DND-41 (cell line): ENCODE data around the gene TRIP13.
A peak's percentile ranks its signal among the peaks of the same experiment; 100 is the strongest.

ENCODE experiments used
- ATAC-seq: fragments of 200-7000 bp; cut with Tn5 transposase; 3 replicates; pipeline ENCODE4 v1.9.1; 2021; ENCODE audit warnings: low read depth; ENCODE audit not compliant: insufficient read depth
- DNase-seq: peaks from one replicate; pipeline ENCODE4 v3.0.0-alpha.2; 2020
- H2AFZ ChIP-seq: 2 replicates; pipeline ENCODE4 v1.6.0; 2012; ENCODE audit warnings: low read depth, low read length
- H3K27ac ChIP-seq: 2 replicates; pipeline ENCODE4 v1.5.1; 2012; ENCODE audit warnings: low read length, inconsistent platforms
- H3K27me3 ChIP-seq: fragments of 200-600 bp; sonication (generic); 2 replicates; pipeline ENCODE4 v1.6.0; 2012; ENCODE audit warnings: low read length, mild to moderate bottlenecking, inconsistent platforms; ENCODE audit not compliant: insufficient read depth, poor library complexity
- H3K36me3 ChIP-seq: 2 replicates; pipeline ENCODE4 v1.5.1; 2012; ENCODE audit warnings: low read length, inconsistent platforms; ENCODE audit not compliant: insufficient read depth
- H3K4me1 ChIP-seq: 2 replicates; pipeline ENCODE4 v1.5.1; 2012; ENCODE audit warnings: mild to moderate bottlenecking, low read length; ENCODE audit not compliant: insufficient read depth
- H3K4me2 ChIP-seq: 2 replicates; pipeline ENCODE4 v1.6.0; 2012; ENCODE audit warnings: mild to moderate bottlenecking, moderate library complexity, low read length, inconsistent platforms; ENCODE audit not compliant: insufficient read depth
- H3K4me3 ChIP-seq, 2 experiments: fragments of 200-600 bp in 1 of 2; shearing (Covaris generic) in 1 of 2; 2 replicates each; pipeline ENCODE4 v1.5.1; 2012 to 2016; ENCODE audit warnings: inconsistent platforms in 2 of 2, low read length in 2 of 2, mild to moderate bottlenecking in 2 of 2, low read depth in 1 of 2, moderate library complexity in 1 of 2
- H3K79me2 ChIP-seq: 2 replicates; pipeline ENCODE4 v1.6.0; 2012; ENCODE audit warnings: low read length, inconsistent platforms; ENCODE audit not compliant: insufficient read depth
- H3K9ac ChIP-seq: 2 replicates; pipeline ENCODE4 v1.6.0; 2012; ENCODE audit warnings: low read depth, mild to moderate bottlenecking, inconsistent platforms, low read length, moderate library complexity
- H3K9me3 ChIP-seq: 2 replicates; pipeline ENCODE4 v1.5.1; 2012; ENCODE audit warnings: low read length, moderate library complexity, mild to moderate bottlenecking, inconsistent platforms; ENCODE audit not compliant: insufficient read depth, severe bottlenecking
- H4K20me1 ChIP-seq: 2 replicates; pipeline ENCODE4 v1.6.0; 2012; ENCODE audit warnings: low read length; ENCODE audit not compliant: insufficient read depth
- CTCF ChIP-seq: IDR thresholded peaks from 2 replicates; pipeline ENCODE4 v1.5.1; 2012; ENCODE audit warnings: borderline replicate concordance, low read length, moderate library complexity, mild to moderate bottlenecking; ENCODE audit not compliant: poor library complexity, severe bottlenecking; ENCODE audit errors: extremely low read depth
- EZH2 ChIP-seq: IDR thresholded peaks from 3 replicates; pipeline ENCODE4 v1.6.1; 2012; ENCODE audit warnings: borderline replicate concordance, low read depth, mild to moderate bottlenecking, moderate library complexity, low read length, inconsistent platforms; ENCODE audit not compliant: severe bottlenecking

Gene TRIP13

DNA sequence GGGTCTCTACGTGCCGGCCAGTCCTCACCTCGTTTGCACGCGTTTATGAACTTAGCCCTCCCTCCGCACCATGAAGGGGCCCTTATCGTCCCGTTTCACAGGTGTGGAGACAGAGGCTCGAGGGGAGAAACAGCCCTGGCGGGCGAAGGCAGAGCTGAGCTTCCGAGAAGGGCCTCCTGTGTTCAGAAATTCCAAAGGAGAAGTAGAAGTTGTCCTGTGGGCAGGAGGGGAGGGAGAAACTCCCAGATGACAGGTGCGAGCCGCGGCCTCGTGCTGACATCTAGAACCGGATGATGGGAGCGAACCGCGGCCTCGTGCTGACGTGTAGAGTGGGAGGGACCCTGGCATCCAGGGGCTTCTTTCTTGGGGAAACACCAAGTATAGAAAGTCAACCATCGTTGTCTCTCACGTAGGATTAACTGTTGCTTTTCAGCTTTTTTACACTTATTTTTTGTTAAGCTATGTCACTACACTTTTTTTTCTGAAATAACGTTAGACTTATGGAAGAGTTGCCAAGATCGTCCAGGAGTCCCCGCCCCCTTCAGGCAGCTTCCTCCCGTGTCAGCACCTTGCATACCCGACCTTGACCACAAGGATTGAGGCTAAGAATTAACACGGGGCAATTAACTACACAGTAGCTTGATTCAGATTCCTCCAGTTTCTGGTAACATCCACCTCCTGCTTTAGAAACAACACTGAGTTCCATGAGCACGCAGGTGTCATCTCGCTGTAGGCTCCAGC, 73.1 kb downstream of the TRIP13 start:
- 0 out of 2 replicates have a peak overlapping the region, but pooled peaks have one; percentile 69 for H3K9ac ChIP-seq

GRCh38 chr5:966345-966710, 73.6 kb downstream of the TRIP13 start:
- no peak overlapping the region for H3K4me3 ChIP-seq
- DNase-seq (no peak), ATAC-seq (no peak)
- H3K79me2 ChIP-seq = no peaks in the 10 kb centered on the region
- H2AFZ ChIP-seq = no peak overlapping the region
- H3K9ac ChIP-seq = no peak overlapping the region
- H3K36me3 ChIP-seq = no peaks in the 10 kb centered on the region
- no peak overlapping the region for H3K4me2 ChIP-seq
- H3K4me1 ChIP-seq = peaks cover 80% of the 10 kb centered on the region
- no peaks in the 10 kb centered on the region for H3K27me3 ChIP-seq
- H3K27ac ChIP-seq = peak overlapping the region; percentile 97
- TF ChIP-seq EZH2 (no peak), CTCF (no peak)
- no peaks in the 10 kb centered on the region for H4K20me1 ChIP-seq
- H3K9me3 ChIP-seq = no peaks in the 10 kb centered on the region

More for the DNA sequence above, 73.1 kb downstream of the TRIP13 start:
- Histone ChIP-seq H2AFZ (no peak overlapping the region), H3K4me1 (peaks cover 85% of the 10 kb centered on the region), H3K4me2 (peak overlapping the region; percentile 68; the same call in 1 of the 2 replicates), H3K27me3 (no peaks in the 10 kb centered on the region), H4K20me1 (no peaks in the 10 kb centered on the region), H3K27ac (peak overlapping the region; percentile 97), H3K79me2 (no peaks in the 10 kb centered on the region), H3K9me3 (no peaks in the 10 kb centered on the region), H3K36me3 (no peaks in the 10 kb centered on the region), H3K4me3 (no peak overlapping the region)
- DNase-seq = no peak
- ATAC-seq = no peak
- no peak for TF ChIP-seq CTCF
- TF ChIP-seq EZH2 = no peak

DNA sequence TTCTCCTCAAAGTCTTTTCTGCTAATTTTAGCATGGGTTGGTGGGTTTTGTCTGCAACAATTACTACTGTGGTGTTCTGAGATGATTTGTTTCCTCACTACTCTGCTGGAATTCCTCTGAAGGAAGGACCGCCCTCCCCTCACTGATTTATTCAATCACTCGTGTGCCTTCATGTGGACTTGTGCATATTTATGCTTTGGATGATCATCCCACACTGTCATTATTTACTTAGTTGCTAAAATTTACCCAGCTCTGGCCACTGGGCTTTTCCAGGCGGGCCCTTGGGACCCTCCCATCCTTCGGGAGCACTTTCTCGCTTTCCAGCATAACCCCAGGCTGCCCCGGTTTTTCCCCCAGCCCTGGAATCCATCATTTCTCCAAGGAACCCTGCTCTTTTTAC, 74.3 kb downstream of the TRIP13 start:
- Histone ChIP-seq H2AFZ (no peak overlapping the region), H3K36me3 (no peaks in the 10 kb centered on the region), H4K20me1 (no peaks in the 10 kb centered on the region), H3K4me3 (no peak overlapping the region), H3K27ac (peak overlapping the region; percentile 15; the same call in 1 of the 2 replicates), H3K4me2 (no peak overlapping the region), H3K9ac (no peak overlapping the region), H3K27me3 (no peaks in the 10 kb centered on the region), H3K4me1 (peaks cover 74% of the 10 kb centered on the region), H3K9me3 (no peaks in the 10 kb centered on the region), H3K79me2 (no peaks in the 10 kb centered on the region)
- TF ChIP-seq EZH2 = no peak
- DNase-seq (no peak), ATAC-seq (no peak)
